Activated CD8-positive, alpha-beta memory T cell treated with anti-CD3 and anti-CD28 coated beads, Interleukin-2, amount 50 U/mL, for 1 hour (primary cell): ENCODE data around the gene PRMT3.
"Not testable (repeated sequence)": the region's sequence is repeated elsewhere in the genome, so short reads cannot be mapped to it uniquely, and the experiment has no call there.

ENCODE experiments used
- DNase-seq: peaks from one replicate; pipeline ENCODE4 v3.0.0-alpha.2; 2020; ENCODE audit errors: extremely low read depth

The PRMT3 gene

GRCh38 chr11:20374741-20375300, 12.7 kb upstream of the PRMT3 start:
- DNase-seq, result no peak

- no peak for DNase-seq
Observed at GRCh38 chr11:20376162-20376730, 11.3 kb upstream of the PRMT3 start.

- DNase-seq, result not testable (repeated sequence)
Observed at GRCh38 chr11:20385996-20386395, 1.5 kb upstream of the PRMT3 start.

DNA sequence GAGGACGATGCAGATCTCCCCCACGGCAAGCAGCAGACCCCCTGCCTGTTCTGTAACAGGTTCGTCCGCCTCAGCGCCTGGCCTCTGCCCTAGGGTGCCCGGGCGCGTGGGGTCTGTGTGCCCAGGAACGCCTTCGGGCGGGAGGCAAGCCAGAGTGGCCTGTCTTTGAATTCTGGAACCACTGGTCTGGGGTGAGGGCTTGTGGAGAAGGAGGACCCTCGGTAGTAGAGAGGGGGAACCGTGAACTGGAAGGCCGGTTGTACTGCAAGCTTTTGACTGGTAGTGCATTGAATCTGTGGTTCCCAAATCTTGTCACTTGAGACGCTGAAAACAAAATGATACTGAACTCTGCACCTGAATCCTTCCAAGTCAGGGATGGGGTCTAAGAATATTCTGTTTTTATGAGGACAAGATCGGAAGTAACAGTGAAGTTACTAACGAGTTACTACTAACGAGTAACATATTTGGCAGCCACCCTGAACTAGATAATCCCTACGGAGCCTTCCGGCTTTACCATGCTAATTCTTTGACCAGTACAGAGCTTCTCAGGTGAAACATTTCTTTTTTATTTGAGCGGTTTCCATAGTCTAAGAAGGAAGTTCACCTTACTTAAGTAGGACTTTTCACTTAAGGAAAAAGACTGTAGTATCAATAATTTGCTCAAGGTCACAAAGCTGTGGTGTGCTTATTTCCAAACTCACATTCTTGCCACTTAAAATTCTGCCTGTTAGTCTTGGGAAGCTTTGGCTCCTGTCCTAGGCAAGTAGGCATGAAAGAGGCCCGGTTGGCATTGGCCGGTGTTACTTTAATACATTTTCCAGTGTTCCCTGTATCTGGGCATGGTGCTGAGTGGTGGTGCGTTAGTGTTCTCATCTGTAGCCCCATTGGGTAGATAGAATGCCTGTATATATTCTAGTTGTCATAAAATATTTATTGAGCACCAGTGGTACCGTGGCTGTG, 860 bp downstream of the PRMT3 start:
- no peak for DNase-seq

- DNase-seq, result no peak
Observed at GRCh38 chr11:20397281-20397680, 9.8 kb downstream of the PRMT3 start.

- no peak for DNase-seq
Observed at GRCh38 chr11:20399498-20399897, 12.0 kb downstream of the PRMT3 start.

DNA sequence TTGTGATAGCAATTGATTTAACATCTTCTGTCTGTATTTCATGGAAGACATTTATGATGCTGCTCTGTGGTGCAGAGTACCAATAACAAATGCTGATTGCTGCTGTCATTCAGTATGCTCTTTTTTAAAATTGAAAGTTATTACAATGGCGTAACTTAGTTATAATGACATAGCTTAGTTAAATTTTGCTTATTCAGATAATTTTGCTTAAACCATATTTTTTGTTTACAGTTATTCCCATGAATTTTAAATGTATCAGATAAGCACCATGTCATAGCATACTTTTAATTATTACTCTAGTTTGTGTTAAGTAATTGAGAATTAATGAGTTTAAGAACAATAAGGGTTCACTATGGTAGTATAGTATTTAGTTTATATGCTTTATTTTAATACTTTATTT, 15.5 kb downstream of the PRMT3 start:
- DNase-seq, result no peak

DNA sequence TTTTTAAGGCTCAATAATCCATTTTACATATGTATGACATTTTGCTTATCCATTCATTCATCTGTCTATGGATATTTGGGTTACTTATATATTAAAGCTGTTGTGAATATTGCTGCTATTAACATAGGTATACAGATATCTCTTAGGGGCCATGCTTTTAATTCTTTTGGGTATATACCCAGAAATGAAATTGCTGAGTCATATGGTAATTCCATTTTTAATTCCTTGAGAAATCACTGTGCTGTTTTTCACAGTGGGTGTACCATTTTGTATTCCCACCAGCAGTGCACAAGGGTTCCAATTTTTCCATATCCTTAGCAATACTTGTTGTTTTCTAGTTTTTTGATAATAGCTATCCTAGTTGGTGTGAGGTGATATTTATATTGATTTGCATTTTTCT, 19.0 kb downstream of the PRMT3 start:
- no peak for DNase-seq

DNA sequence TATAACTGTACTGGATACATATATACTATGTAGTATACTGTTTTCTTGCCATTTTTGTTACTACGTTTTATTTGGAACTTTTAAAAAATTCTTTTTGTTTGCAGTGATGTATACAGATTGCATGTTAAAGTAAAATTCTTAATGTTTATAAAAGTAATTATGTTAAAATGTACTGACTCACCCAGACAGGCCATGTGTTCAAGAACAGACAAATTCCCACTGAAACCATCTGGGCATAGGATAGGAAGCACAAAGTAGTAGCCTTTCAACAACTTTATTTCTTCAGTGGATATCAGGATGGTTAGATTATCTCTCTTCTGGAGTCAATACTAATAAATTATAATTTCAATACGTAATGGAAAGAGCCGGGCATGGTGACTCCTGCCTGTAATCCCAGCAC, 19.8 kb downstream of the PRMT3 start:
- DNase-seq, result no peak

DNA sequence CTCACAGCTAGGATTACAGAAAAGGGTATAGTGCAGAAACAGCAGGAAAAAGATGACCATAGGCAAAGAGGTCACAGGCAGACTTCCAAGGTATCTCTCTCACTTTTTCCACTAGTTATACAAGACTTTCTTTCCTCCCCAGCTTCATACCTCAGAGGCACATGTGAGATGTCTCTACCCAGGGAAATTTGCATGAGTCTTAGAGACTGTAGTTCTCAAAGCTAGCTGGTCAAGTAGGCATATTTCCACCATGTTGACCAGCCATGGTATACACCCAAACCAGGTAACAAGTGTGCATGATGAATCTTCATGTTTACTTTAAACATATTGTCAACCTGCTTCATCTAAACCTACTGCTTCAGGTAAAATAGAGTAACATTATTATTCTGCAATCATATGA, 27.9 kb downstream of the PRMT3 start:
- DNase-seq, result no peak

DNA sequence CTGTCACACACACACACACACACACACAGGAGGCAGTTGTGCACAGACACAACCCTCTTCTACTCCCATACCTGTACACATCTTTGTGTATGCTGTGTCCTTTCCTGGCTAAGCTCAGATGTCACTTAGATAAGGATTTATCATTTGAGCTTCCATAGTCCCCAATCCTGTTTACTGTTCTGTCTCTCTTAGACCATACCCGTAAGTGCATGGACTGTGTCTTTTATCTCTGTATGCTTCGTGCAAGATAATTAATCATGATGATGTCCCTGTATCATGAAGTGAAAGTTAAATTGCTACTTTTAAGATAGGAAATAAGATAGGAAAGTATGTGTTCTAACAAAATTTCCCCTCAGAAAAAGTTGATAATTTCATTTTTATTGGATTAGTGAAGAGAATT, 30.3 kb downstream of the PRMT3 start:
- no peak for DNase-seq

- DNase-seq, result no peak
Observed at GRCh38 chr11:20421946-20422345, 34.4 kb downstream of the PRMT3 start.

DNA sequence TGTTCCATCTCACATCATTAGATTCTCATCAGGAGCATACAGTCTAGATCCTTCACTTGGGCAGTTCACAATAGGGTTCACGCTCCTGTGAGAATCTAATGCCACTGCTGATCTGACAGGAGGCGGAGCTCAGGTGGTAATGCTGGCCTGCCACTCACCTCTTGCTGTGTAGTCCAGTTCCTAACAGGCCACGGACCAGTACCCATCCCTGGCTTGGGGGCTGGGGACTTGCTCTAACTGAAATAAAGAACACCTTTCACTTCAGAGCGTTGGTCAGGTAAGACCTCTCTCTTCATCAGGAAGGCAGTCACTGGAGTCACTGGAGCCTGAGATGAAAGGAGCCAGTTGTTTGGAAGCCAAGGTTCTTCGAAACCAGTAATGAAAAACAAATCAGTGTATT, 41.7 kb downstream of the PRMT3 start:
- no peak for DNase-seq

DNA sequence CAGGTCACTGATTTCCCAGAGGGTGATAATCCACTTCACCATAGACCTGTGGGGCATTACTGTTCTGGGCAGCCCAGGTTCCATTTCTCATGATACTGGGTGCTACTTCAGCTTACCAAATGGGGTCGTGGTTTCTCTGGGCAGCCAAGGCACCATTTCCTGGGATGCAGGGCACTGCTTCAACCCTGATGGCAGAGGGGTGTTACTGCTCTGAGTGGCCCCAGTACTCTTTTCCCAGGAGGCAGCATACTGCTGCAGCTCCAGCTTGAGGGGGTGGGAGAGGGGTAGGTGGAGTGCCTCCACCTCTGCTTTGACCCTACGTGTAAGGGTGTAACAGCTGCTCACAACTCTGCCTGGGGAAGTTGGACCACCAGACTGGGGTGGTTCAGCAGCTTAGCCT, 51.1 kb downstream of the PRMT3 start:
- no peak for DNase-seq

- no peak for DNase-seq
Observed at GRCh38 chr11:20443596-20443995, 56.1 kb downstream of the PRMT3 start.

DNA sequence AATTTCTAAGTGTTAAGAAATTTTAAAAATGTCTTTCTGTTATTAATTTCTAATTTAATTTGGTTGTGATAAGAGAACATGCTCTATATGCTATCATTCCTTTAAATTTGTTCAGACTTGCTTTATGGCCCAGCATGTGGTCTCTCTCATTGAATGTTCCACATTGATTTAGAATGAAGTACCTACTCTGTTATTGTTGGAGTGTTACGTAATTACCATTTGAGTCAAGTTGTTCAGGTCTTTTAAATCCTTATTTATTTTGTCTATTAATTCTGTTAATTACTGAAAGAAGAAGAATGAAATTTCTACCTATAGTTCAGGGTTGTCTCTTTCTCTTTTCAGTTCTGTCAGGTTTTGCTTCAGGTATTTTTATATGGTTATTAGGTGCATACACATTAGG, 57.0 kb downstream of the PRMT3 start:
- no peak for DNase-seq

- no peak for DNase-seq
Observed at GRCh38 chr11:20448834-20449233, 61.3 kb downstream of the PRMT3 start.

- DNase-seq, result no peak
Observed at GRCh38 chr11:20450829-20451228, 63.3 kb downstream of the PRMT3 start.

- DNase-seq, result no peak
Observed at GRCh38 chr11:20451568-20451967, 64.1 kb downstream of the PRMT3 start.

DNA sequence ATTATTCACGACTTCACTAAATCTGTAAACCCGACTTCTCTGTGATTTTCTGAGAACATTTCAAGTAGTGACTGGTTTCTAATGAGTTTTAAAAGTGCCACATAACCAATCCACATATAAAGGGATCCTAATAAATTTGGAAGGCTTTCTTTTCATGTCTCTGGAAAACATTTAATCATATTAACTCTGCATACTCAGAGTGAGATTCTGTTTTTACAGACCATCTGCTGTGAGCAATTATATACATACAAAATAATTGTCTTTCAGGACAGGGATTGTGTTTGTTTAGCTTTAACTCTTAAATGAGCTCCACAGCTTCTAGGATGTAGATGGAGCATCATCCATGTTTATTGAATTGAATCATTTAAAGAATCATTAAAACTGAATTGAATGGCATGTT, 65.1 kb downstream of the PRMT3 start:
- DNase-seq, result no peak

DNA sequence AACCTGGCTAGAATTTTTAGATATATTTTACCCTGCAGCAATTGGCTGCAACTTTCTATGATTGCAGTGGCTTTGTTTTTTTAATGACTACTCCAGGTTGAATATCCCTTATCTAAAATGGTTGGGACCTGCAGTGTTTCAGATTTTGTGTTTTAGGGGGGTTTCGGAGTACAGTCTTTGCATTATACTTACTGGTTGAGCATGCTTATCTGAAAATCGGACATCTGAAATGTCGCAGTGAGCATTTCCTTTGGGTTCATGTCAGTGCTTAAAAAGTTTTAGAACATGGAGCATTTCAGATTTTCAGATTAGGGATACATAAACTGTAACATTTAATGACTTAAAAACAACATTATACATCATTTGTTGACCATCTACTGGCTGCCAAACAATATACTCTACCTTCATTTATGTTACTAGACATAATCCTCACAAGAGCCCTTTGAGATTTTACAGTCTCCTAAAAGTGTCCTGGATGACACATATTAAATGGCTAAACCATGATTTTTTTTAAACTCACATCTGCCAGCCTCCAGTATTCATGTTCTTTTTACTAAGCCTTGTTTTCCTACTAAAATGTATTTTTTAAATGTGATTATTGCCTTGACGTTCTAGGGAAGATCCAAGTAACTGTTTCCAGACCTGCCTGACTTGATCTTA, 66.3 kb downstream of the PRMT3 start:
- DNase-seq, result no peak

DNA sequence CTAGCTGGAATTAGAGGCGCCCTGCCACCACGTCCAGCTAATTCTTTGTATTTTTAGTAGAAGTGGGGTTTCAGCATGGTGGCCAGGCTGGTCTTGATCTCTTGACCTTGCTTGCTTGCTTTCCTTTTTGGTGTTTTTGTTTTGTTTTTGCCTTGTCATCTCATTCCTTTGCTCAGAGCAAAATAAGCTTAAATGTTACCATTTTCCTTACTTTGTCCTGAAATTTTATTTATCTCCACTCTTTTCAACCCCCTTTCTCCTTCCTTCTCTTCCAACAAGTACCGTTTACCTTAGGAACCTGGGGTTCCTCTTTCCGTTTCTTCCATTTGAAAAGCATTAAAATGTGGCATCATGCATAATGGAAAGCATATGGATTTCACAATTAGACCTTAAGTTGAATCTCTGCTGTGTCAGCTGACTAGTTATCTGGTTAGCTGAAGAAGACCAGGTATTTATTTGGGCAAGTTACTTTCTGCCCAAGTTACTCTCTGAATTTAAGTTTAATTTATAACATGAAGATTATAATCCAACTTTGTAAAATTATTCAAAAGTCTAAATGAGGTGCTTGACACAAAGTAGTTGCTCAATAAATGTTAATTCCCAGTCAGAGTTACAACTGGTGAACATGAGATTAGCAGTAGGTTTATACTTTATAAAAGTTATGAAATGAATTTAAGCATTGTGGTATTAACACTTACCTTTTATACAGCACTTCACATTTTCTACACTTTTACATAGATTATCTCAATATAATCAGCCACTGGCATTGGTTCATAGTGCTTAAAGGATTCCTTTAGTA, 69.7 kb downstream of the PRMT3 start:
- no peak for DNase-seq
